K562 (cell line): Measurements from ENCODE around the gene CTAGE9.

Experiments used
- FOXJ3 ChIP-seq: sonication (generic); formaldehyde crosslinking; IDR thresholded peaks from 2 replicates; pipeline ENCODE4 v1.4.0; 2020; ENCODE audit warnings: mild to moderate bottlenecking, missing genetic modification reagents
- MCM3 ChIP-seq: fragments of 450-650 bp; IDR thresholded peaks from 2 replicates; pipeline ENCODE4 v1.6.1; 2016
- POLR2AphosphoS5 ChIP-seq: IDR thresholded peaks from 2 replicates; pipeline ENCODE4 v1.6.1; 2011; ENCODE audit warnings: mild to moderate bottlenecking, low read depth, low read length, moderate library complexity; ENCODE audit not compliant: control insufficient read depth, insufficient read depth
- U2AF1 ChIP-seq: fragments of 200-400 bp; formaldehyde crosslinking; optimal IDR thresholded peaks from 2 replicates; pipeline ENCODE3; 2017; ENCODE audit warnings: mild to moderate bottlenecking, low read depth, low read length, moderate library complexity
- ZBTB8A ChIP-seq: fragments of 450-650 bp; IDR thresholded peaks from 2 replicates; pipeline ENCODE4 v1.6.1; 2018; ENCODE audit warnings: mild to moderate bottlenecking, moderate library complexity; ENCODE audit not compliant: partially characterized antibody
- ZNF589 ChIP-seq: fragments of 200-800 bp; sonication (Bioruptor generic); IDR thresholded peaks from 2 replicates; pipeline ENCODE4 v1.6.1; 2016; ENCODE audit warnings: low read depth, missing genetic modification characterization, missing compliant biosample characterization
- TF ChIP-seq, protein P1 (sequence below), 3 experiments: IDR thresholded peaks in 2 of 3; conservative IDR thresholded peaks in 1 of 3; 2 replicates each; pipeline ENCODE4 v1.5.1; 2011 to 2012; ENCODE audit warnings: low read length in 3 of 3, mild to moderate bottlenecking in 3 of 3, control low read depth in 2 of 3, improper control_type of control experiment in 1 of 3, inconsistent platforms in 1 of 3, low read depth in 1 of 3, mixed read lengths in 1 of 3, moderate library complexity in 1 of 3; ENCODE audit not compliant: insufficient read depth in 2 of 3
- TF ChIP-seq, protein P2 (sequence below): sonication (generic); formaldehyde crosslinking; IDR thresholded peaks from 2 replicates; pipeline ENCODE4 v1.8.0; 2022; ENCODE audit warnings: missing genetic modification reagents, mild to moderate bottlenecking, borderline replicate concordance
- TF ChIP-seq, protein P3 (sequence below): sonication (generic); formaldehyde crosslinking; IDR thresholded peaks from 2 replicates; pipeline ENCODE4 v1.4.0; 2020; ENCODE audit warnings: mild to moderate bottlenecking, missing genetic modification reagents

DNA sequence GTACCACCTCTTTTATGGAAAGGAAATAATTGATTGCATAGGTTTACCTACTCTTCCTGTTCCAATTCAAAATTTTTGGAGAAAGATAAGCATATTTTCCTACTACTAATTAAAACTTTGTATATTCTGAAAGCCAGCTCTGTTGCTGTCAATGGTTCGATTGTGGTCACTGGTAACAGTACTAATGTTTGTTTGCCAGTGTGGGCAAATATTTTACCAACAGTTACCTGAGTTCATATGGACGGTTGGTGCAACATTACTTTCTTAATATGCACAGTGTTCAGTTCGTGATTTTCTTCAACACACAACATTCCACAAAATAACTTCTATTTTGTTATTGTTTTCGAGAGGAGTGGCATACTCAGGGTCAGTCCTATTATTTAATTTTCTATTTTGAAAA is 17.1 kb upstream of the CTAGE9 start:
- TF ChIP-seq ZBTB8A (no peak), U2AF1 (no peak), POLR2AphosphoS5 (no peak), FOXJ3 (CRISPR knock-in tag) (no peak), MCM3 (no peak), ZNF589 (CRISPR knock-in tag) (no peak)
- TF ChIP-seq, protein P1, sequence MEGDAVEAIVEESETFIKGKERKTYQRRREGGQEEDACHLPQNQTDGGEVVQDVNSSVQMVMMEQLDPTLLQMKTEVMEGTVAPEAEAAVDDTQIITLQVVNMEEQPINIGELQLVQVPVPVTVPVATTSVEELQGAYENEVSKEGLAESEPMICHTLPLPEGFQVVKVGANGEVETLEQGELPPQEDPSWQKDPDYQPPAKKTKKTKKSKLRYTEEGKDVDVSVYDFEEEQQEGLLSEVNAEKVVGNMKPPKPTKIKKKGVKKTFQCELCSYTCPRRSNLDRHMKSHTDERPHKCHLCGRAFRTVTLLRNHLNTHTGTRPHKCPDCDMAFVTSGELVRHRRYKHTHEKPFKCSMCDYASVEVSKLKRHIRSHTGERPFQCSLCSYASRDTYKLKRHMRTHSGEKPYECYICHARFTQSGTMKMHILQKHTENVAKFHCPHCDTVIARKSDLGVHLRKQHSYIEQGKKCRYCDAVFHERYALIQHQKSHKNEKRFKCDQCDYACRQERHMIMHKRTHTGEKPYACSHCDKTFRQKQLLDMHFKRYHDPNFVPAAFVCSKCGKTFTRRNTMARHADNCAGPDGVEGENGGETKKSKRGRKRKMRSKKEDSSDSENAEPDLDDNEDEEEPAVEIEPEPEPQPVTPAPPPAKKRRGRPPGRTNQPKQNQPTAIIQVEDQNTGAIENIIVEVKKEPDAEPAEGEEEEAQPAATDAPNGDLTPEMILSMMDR (IDR thresholded peaks at IDR 0.05 in 2 of 3, conservative IDR thresholded peaks at IDR 0.05 in 1 of 3; ENCODE audit: insufficient read depth in 2 of 3, low read depth in 1 of 3, low read length in 3 of 3) = no peak
- TF ChIP-seq, protein P2, sequence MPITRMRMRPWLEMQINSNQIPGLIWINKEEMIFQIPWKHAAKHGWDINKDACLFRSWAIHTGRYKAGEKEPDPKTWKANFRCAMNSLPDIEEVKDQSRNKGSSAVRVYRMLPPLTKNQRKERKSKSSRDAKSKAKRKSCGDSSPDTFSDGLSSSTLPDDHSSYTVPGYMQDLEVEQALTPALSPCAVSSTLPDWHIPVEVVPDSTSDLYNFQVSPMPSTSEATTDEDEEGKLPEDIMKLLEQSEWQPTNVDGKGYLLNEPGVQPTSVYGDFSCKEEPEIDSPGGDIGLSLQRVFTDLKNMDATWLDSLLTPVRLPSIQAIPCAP = no peak
- TF ChIP-seq, protein P3, sequence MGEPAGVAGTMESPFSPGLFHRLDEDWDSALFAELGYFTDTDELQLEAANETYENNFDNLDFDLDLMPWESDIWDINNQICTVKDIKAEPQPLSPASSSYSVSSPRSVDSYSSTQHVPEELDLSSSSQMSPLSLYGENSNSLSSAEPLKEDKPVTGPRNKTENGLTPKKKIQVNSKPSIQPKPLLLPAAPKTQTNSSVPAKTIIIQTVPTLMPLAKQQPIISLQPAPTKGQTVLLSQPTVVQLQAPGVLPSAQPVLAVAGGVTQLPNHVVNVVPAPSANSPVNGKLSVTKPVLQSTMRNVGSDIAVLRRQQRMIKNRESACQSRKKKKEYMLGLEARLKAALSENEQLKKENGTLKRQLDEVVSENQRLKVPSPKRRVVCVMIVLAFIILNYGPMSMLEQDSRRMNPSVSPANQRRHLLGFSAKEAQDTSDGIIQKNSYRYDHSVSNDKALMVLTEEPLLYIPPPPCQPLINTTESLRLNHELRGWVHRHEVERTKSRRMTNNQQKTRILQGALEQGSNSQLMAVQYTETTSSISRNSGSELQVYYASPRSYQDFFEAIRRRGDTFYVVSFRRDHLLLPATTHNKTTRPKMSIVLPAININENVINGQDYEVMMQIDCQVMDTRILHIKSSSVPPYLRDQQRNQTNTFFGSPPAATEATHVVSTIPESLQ (CRISPR knock-in tag) = no peak
